ENCODE measurements around the gene FAM83C.
A peak's percentile ranks its signal among the peaks of the same experiment; 100 is the strongest.

FAM83C gene

GRCh38 chr20:35284267-35284991 lies 7.8 kb downstream of the FAM83C start, which contains the start of gene EIF6:
EIF6 (minus strand) TSS chr20:35284772; CDS start chr20:35284487, 285 bp downstream.
- peak in 49 of 51 donors; percentile 23 to 85 (median 67) for DNase-seq

DNA sequence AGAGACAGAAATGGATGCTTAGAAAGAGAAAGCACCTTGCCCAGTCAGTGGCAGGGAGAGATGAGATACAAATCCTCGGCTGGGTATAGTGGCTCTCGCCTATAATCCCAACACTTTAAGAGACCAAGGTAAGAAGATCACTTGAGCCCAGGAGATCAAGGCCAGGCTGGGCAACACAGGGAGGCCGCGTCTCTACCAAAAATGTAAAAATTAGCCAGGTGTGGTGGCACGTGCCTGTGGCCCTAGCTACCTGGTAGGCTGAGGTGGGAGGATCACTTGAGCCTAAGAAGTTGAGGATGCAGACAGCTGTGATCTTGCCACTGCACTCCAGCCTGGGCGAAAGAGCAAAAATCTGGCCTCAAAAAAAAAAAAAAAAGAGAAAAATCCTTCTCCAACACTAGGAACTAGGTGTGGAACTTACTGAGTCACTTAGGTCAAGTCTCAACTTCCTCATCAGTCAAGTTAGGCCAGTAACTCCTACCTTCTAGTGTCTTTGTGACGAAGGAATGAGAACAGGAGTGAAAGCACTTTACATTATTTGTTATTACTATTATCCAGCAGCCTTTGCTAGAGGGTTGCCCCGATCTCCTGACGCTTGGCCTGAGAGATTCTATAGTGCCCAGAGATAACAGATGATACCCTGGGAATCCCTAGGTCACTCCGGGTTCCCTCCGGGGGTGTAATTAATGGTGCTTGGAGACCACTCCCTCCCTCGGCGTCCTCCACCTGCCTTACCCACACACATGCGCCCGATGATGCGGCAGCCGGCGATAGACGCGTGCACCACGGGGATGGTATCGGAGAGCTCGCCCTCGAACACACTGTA lies 8.6 kb downstream of the FAM83C start:
- DNase-seq, result no peak

- DNase-seq, result no peak
Observed at GRCh38 chr20:35281506-35282101, 10.6 kb downstream of the FAM83C start.

DNA sequence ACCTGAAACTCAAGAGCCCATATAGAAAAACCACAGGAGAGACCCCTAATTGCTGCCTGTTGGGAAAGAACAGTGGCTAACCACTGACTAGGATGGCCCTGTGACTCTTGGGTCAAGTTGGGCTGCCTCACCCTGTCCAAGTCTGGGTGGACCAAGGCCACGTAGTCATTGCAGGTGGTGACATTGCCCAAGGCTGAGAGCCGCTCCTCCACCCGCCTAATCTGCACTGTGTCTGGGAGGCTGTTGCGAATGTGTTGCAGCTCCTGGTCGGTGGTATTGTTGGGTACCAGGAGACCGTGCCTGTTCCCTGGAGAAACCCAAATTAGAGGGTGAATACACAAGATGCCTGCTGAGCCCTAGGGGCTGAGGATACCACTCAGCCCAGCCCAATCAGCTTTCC lies 11.7 kb downstream of the FAM83C start:
- DNase-seq, result no peak

GRCh38 chr20:35279533-35280174 lies 12.6 kb downstream of the FAM83C start:
- no peak for DNase-seq

- no peak for DNase-seq
Observed at GRCh38 chr20:35279040-35279439, 13.2 kb downstream of the FAM83C start.

GRCh38 chr20:35277531-35278395 lies 14.5 kb downstream of the FAM83C start, which contains the start of gene MMP24OS:
MMP24OS (minus strand) TSS chr20:35278122; CDS start chr20:35277929, 193 bp downstream.
- peak; percentile 38 to 89 (median 76) for DNase-seq

DNA sequence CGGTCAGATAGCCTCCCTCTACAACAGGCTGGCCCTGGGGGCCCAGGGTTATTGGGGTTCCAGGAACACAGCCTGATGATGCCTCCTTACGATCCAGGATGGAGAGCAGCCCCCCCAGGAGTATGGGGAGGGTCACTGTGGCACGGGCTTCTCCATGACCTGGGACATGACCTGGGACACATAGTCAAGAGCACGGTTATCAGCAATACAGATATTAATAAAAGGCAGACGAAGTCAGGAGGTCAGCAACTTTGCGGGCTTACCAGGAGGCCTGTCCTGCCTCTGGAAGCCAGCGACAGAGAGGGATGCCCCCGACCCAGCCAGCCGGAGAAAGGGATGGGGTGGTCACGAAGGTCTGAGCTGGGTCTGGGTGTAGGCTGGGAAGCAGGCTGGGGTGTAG lies 15.1 kb downstream of the FAM83C start:
- no peak for DNase-seq

GRCh38 chr20:35276408-35276807 lies 15.8 kb downstream of the FAM83C start:
- no peak for DNase-seq

- no peak for DNase-seq
Observed at GRCh38 chr20:35275741-35276251, 16.4 kb downstream of the FAM83C start.

- DNase-seq, result no peak
Observed at GRCh38 chr20:35274172-35275092, 17.8 kb downstream of the FAM83C start.

GRCh38 chr20:35273449-35274171 lies 18.6 kb downstream of the FAM83C start:
- DNase-seq, result peak in 41 of 51 donors; percentile 5 to 87 (median 60)

GRCh38 chr20:35271904-35272303 lies 20.3 kb downstream of the FAM83C start:
- DNase-seq, result peak in 1 of 51 donors; percentile 37

- no peak for DNase-seq
Observed at GRCh38 chr20:35271073-35271882, 20.9 kb downstream of the FAM83C start.

- no peak for DNase-seq
Observed at GRCh38 chr20:35270021-35270902, 22.0 kb downstream of the FAM83C start.

DNA sequence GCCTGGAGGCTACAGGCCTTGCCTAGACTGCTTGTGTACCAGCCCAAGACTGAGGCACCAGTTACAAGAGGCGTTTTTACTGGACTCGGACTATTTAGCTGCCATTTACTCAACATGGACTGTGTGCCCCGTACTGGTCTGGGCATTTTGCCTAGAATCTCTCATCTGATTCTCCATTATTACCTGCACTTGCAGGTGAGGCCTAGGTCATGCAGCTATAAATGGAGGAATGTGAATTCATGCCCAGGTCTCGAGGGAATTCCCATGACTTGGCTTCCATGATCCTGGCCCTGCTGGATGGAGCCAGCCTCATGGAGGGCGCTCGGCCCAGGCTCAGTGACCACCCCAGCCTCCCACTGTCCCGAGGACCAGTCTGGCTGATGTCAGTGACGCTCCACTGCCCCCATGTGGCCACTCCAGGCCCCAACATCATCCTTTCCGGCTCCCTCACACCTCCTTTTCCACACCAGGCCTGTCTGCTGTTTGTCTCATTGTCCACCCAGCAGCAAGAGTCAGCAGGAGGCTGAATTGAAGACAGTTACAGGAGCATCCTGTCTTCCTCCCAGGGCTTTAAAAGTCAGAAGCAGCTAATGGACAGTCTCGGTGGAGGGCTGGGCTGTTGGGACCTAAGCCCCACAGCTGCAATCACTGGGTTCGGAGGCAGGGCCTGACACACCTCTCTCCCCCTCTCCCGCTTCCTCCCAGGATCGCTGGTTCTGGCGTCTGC lies 23.0 kb downstream of the FAM83C start:
- peak in 32 of 51 donors; percentile 5 to 62 (median 29) for DNase-seq

Data from hypothalamus (tissue), 51 donors.